ENCODE data around the gene MICU1.
"Not testable (repeated sequence)": the region's sequence is repeated elsewhere in the genome, so short reads cannot be mapped to it uniquely, and the experiment has no call there.

The MICU1 gene

DNA sequence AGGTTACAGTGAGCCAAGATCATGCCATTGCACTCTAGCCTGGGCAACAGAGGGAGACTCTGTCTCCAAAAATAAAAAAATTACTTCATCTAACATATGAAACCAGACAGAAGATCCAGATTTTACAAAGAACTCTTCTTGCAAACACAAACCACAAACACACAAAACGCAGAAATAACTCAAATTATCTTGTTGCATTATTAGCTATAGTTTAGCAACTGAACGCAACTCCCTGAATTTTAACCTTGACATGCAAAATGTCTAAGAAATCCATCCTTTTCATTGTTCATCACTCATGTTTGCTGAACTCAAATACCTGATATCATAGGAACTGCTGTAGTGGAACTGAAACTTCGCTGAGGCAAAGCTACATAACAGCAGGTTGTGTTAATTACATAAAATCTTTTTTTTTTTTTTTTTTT, 64.1 kb downstream of the MICU1 start:
- no peak for DNase-seq (ENCODE audit: low read depth)

DNA sequence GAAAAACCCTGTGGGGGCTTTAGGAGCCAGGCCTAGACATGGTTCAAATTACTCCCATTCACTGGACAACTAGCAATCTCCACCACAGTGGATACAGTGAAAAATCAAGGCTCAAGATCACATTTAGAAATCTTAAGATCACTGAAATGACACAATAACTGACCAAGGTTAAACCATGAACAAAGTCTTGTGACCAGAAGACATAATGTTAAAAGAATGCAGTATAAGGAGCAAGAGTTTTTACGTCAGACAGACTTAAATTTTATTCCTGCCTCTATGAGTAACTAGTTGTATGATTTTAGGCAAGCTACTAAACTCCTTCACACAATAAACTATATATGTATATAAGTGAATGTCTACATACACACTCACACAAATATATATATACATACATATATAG, 68.5 kb downstream of the MICU1 start:
- no peak for DNase-seq (ENCODE audit: low read depth)

DNA sequence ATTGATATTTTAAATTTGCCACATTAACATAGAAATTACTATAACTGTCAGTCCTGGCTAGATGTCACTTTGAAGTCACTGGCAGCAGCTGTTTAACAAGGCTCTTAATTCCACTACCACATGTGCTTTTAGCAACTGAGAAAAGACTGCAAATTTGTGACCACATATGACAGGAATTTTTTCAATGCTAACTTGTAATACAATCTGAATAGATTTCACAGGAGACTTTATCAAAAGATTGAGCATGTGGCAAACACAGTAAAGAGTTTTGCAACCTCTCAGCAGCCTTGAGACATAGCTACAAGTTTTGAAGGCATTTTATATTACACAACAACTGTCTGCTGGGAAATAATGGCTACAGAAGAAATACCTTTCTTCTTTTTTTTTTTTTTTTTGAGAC, 73.0 kb downstream of the MICU1 start:
- DNase-seq (ENCODE audit: low read depth) = no peak

DNA sequence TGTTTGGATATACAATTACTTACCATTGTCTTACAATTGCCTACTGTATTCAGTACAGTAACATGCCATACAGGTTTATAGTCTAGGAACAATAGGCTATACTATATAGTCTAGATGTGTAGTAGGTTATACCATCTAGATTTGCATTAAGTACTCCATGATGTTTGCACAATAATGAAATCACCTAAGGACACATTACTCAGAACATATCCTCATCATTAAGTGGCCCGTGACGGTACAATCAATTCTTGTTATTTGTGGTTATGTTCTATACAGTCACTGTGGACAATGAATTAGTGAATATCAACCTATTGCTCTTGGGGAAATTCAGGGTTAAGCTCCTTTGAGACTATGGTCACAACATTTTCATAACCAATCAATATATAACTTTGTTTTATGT, 75.6 kb downstream of the MICU1 start:
- DNase-seq (ENCODE audit: low read depth) = no peak

DNA sequence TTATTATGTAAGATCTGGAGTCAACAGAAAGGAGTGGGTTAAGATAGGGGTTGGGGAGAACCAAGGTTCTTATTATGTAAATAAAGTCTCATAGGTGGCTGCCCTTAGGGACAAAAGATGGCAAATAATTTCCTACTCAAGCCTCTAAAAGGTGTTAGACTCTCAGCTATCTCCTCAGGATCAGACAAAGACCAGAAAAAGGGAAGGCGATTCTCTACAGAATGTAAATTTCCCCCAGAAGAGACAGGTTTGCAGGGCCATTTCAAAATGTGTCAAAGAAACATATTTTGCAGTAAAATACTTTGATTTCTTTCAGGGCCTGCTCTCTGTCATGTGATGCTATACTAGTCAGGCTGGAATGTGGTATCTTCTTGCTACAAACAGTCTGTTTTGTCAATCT, 80.3 kb downstream of the MICU1 start:
- no peak for DNase-seq (ENCODE audit: low read depth)

DNA sequence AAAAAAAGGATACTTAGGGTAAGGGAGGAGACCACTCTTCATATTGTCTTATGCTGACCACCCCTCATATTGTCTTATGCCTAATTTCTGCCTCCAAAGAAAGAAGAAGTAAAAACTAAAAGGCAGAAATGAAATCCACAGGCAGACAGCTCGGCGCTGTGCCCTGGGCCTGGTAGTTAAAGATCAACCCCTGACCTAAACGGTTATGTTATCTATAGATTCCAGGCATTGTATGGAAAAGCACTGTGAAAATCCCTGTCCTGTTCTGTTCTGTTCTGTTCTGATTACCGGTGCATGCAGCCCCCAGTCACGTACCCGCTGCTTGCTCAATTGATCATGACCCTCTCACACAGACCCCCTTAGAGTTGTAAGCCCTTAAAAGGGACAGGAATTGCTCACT, 82.0 kb downstream of the MICU1 start:
- DNase-seq (ENCODE audit: low read depth) = not testable (repeated sequence)

DNA sequence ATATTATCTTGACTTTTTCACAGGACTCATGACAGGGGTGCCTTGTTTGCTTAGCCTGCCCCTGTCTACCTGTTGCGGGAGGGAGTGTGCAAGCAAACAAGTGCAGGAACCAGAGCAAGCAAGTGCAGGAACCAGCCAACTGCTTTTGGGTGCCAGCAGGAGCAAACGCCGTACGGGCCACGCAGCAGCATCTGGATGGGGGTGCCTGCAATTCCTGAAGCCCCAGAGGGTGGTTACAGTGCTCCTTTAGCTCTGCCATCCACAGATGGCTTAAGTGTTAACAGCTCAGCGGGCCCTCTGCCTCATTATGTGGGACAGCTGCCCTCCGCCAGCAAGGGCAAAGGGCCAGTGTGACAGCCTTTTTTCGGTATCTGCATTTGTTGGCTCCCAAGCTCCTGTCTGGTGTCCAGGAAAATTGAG, 83.5 kb downstream of the MICU1 start:
- DNase-seq (ENCODE audit: low read depth) = no peak

DNA sequence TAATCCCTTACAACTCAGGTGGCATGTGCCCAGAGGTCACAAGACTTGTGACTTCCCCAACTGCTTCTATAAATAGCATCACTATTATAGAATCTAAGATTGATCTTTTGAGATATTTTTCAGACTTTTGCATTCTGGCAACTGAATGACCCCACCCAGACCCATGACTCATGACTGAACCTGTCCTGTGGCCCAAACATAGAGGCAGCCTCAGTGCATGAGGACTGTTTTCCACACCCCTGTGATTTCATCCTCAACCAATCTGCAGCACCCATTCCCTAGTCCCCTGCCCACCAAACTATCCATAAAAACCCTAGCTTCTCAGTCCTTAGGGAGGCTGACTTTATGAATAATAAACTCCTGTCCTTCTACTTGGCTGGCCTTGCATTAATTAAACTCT, 84.5 kb downstream of the MICU1 start:
- no peak for DNase-seq (ENCODE audit: low read depth)

DNA sequence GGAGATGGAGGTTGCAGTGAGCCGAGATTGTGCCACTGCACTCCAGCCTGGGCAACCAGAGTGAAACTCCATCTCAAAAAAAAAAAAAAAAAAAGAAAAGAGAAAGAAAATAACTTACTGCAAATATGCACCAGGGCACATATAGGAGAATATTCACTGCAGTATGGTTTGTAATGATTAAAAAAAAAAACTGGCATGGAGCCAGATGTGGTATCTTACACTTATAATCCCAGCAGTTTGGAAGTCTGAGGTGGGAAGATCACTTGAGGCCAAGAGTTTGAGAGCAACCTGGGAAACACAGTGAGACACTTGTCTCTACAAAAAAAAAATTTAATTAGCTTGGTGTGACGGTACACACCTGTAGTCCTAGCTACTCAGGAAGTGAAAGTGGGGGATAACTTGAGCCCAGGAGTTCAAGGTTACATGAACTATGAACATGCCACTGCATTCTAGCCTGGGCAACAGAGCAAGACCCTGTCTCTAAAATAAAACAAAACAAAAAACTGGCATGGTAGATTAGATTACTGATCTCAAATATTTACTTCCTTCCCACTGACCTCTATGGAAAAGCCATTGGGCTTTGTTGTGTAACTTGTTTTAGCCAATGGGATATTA, 85.6 kb downstream of the MICU1 start:
- no peak for DNase-seq (ENCODE audit: low read depth)

DNA sequence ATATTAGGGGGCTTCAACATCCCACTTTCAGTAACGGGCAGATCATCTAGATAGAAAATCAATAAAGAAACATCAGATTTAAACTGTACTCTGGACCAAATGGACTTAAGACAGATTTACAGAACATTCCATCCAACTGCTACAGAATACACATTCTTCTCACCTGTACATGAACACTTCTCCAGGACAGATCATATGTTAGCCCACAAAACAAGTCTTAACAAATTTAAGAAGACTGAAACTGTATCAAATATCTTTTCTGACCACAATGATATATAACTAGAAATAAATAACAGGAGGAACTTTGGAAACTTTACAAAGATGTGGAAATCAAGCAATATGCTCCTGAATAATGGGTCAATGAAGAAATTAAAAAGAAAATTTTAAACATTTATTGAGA, 86.7 kb downstream of the MICU1 start:
- no peak for DNase-seq (ENCODE audit: low read depth)

DNA sequence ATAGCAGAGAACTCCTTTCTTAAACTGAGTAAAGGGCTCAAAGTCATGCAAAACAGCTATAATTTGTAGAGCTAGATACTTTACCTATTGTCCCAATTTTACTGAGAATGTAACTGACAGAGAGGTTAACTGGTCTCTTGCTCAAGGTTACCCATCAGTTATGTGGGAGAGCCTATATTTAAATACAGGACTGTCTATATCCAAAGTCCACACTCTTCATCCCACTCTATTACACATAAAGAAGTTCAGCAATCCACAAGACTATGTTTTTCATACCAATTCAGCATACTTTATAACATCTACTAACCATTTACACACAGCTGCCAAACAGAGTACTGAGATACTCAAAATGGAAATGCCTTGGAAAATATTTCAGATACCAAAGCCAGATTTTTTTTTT, 100.2 kb downstream of the MICU1 start:
- no peak for DNase-seq (ENCODE audit: low read depth)

DNA sequence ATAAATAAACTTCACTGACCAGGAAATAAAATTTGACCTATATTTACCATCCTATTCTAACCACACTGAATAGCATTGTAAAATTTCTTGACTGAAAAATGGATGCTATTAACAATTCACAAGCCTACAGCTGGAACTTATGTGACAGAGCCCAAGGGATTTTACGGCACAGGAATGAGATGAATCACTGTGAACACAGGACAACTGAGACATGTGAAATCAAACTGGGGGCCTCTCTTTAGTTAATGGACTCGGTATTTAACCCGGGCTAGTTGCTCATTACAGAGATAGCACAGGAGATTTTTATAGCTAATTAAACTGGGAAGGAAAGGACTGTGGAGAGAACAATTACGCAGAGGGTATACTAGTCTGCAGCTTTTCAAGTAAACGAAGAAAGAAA, 100.6 kb downstream of the MICU1 start:
- no peak for DNase-seq (ENCODE audit: low read depth)

DNA sequence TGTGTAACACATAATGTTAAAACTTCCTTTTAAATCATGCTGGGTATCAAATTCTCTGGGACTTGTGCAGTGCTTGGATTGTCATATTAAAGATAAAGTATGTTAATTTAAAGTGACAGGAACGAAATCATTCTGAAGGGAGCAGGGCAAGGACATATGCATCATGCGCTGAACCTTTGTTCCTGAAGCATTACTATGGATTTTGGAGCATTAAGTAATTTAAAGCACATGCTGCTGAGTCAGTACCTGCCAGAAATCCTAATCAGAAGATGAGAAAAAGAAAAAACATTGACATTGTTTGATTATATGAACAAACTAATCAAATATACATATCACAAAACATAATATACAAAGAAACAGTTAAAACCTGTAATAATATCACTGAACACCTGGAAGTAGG, 101.4 kb downstream of the MICU1 start:
- DNase-seq (ENCODE audit: low read depth) = no peak

DNA sequence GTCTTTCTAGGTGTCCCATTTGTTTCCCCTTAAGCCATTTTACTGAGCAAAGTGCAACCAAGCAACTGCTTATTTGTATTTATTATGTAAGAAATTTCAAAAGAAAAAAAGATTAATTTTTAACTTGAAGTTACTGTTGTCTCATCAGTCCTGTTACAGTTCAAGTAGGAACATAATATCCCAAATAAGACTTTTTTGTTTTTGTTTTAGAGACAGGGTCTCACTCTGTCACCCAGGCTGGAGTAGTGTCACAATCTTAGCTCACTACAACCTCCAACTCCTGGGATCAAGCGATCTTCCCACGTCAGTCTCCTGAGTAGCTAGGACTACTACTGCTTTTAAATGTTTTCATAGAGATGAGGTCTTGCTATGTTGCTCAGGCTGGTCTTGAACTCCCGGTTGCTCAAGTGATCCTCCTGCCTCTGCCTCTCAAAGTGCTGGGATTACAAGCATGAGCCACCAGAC, 101.9 kb downstream of the MICU1 start:
- no peak for DNase-seq (ENCODE audit: low read depth)

DNA sequence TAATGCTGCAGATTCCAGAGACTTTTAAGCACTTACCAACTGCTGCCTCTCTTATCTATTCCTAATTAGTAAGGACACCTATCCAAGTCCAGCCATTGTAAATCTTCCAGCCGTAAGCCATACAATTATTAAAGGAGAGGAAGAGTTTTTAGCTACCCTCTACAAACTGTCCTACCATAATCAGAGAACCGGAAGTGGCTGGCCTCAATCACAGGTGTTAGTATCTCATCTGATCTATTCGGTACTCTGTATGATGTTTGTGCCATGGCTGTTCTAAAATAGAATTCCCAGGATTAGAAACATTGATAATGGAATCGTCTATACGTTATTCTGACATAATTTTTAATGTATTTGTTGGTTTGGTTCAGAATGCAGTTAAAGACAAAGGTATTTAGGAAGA, 102.8 kb downstream of the MICU1 start:
- DNase-seq (ENCODE audit: low read depth) = no peak

DNA sequence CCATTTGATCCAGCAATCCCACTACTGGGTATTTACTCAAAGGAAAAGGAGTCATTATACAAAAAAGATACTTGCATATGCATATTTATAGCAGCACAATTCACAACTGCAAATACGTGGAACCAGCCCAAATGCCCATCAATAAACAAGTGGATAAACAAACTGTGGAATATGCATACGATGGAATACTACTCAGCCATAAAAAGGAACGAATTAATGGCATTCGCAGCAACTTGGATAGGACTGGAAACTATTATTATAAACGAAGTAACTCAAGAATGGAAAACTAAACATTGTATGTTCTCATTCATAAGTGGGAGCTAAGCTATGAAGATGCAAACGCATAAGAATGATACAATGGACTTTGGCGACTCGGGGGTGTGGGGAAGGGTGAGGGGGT, 108.6 kb downstream of the MICU1 start:
- no peak for DNase-seq (ENCODE audit: low read depth)

DNA sequence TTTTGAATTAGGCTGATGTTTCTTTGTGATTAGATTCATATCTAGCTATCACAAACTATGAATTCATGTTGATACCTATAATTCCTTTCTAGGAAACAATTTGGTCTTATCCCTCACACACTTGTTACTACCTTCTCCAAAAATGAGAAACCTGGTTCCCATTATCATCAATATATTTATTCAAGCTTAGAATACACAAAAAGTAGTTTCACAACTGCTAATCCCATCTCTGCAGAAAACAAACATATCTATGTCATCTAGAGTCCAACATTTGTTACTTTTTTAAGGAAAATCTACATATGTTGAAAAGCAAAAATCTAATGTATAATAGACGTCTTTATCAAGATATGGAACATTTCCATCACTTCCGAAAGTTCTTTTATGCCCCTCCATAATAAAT, 110.4 kb downstream of the MICU1 start:
- no peak for DNase-seq (ENCODE audit: low read depth)

DNA sequence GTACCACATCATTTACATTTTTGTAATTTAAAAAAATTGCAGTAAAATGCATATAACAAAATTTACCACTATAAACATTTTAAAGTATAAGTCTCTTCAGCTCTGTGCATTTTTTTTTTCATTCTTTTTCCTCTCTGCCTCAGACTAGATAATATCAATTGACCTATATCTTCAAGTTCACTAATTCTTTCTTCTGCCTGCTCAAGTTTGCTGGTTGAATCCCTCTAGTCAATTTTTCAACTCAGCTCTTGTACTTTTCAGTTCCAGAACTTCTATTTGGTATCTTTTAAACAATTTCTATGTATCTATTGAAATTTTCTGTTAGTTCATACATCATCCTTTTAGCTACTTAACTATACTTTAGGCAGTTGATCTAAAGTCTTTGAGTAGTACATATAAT, 112.0 kb downstream of the MICU1 start:
- DNase-seq (ENCODE audit: low read depth) = no peak

DNA sequence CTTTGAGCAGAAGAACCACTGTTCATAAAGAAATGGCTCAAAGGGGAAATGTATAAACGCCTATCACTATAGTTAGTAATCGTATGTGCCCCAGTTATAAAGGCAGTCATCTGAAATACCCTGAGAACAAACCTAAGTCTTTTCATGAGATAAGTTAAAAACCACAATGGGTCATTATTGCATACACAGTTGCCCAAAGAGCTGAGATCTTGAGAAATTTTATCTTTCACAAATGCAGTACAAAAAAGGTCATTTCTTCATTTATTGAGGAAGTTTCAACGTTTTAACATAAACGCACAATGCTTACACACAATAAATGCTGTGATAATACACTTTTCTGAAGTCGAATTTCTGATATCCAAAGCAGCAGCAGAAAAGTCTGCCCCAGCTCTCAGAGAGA, 114.4 kb downstream of the MICU1 start:
- DNase-seq (ENCODE audit: low read depth) = no peak

DNA sequence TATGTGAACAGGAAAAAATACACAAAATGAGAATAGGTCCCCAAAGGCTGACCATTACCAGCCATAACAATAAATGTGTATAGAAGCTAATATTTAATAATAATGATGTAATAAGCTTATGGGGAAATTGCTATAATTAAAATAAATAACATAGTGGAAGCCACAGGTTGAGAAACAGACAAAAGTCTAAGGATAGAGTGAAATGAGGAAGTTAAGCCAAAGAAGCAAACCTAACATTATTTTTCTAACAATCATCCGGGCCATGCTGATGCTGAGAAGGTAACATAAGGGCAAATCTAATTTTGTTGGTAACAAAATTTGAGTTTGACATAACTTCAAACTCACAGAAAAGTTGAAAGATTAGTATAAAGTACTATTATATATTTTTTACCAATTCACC, 115.9 kb downstream of the MICU1 start:
- DNase-seq (ENCODE audit: low read depth) = no peak

DNA sequence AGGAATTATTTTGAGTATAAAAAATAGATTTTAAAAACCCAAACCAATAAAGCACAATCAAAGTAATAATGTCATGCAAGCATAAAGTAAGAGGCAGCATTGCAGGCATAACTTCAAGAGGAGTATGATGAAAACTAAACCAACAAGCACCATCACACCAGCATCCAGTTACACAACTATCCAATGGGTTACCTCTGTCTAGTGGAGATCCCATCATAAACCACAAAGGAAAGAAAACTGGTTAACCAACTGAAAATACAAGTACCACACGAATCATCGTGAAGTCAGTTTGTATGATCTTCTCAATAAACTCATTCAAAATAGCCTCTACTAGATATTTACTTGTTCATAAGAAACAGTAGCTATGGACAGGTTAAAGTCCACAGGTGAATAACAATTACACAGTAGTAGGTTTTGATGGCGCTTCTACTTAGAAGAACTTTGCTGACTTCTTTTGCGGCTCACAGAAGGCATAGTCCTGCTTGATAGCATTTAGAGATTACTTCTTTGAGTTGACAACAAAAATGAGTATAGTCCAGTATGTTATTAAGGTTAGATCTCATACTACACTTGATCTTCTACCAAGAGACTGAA, 116.6 kb downstream of the MICU1 start:
- DNase-seq (ENCODE audit: low read depth) = no peak

DNA sequence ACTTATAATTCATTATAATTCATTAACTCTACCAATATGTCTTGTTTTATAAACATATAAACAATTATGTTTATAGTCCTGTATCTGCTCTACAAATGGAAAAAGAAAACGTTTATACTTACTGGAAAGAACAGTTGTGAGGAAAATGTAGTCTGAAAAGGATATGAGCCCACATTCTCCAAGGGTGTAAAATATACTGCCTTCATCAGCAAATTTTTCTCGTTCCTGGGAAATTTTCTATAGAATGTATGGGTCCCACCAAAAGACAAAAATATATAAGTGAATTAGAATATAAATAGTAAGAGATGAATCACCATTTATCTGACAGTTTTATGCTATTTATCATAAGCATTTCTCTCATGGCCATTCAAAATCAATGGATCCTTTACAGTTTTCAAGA, 117.8 kb downstream of the MICU1 start:
- no peak for DNase-seq (ENCODE audit: low read depth)

DNA sequence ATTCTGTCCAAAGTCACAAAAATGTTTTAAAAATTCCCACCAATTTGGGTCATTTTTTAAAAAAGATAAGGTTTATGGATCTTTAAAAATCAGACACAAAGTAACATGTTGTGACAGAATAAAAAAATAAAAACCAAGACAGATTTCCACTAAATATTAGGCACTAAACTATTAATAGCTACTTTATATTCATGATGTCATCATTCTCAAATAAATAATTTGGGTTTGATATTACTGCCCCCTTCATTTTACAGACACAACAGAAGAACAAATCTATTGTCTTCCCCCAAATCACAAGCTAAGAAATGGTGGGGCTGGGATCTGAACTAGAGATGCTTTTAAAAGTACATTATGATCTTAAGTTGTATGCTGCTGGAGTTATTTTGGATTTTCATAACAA, 119.4 kb downstream of the MICU1 start:
- no peak for DNase-seq (ENCODE audit: low read depth)

DNA sequence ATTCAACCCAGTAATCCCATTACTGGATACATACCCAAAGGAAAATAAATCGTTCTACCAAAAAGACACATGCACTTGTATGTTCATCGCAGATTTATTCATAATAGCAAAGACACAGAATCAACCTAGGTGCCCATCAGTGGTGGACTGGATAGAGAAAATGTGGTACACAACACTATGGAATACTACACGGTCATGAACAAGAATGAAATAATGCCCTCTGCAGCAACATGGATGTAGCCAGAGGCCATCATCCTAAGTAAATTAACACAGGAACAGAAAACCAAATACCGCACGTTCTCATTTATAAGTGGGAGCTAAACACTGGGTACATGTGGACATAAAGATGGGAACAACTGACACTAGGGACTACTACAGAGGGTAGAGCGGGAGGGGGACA, 120.4 kb downstream of the MICU1 start:
- DNase-seq (ENCODE audit: low read depth) = no peak

Measured in T-helper 22 cell (primary cell).